Measurements from ENCODE around the gene SCN8A. TPM values are rescaled to one million over a fixed set of nuclear protein-coding genes. Genes with fewer than 3 reads are reported as not detected.

Gene SCN8A
- total and polyA plus RNA-seq, 7 donors, result 0.03 to 0.44 (median 0.08) TPM

- Histone ChIP-seq H3K4me1 (no peaks in the 10 kb centered on the region), H3K27ac (no peak overlapping the region), H3K36me3 (ENCODE audit: insufficient read depth in 1 of 2, low read depth in 1 of 2) (no peaks in the 10 kb centered on the region), H3K9me3 (no peaks in the 10 kb centered on the region), H3K4me3 (no peak overlapping the region), H3K27me3 (ENCODE audit: insufficient read depth in 3 of 3, low read length in 2 of 3) (no peaks in the 10 kb centered on the region)
- intact Hi-C loops (cut with DNase I), result no loop called here
- TF ChIP-seq CTCF (IDR thresholded peaks at IDR 0.05), result no peak
- 94 to 96% (median 95%) methylated on average over 1 of the region's 1 CpG for WGBS, 3 donors
- no peak for DNase-seq
- ATAC-seq, result no peak
Observed at GRCh38 chr12:51669996-51670395, 79.0 kb downstream of the SCN8A start.

GRCh38 chr12:51672334-51672733 is 81.3 kb downstream of the SCN8A start:
- intact Hi-C loops (cut with DNase I), result no loop called here
- no peak for TF ChIP-seq CTCF (IDR thresholded peaks at IDR 0.05)
- Histone ChIP-seq H3K27me3 (ENCODE audit: insufficient read depth in 3 of 3, low read length in 2 of 3) (no peaks in the 10 kb centered on the region), H3K36me3 (ENCODE audit: insufficient read depth in 1 of 2, low read depth in 1 of 2) (no peaks in the 10 kb centered on the region), H3K27ac (no peak overlapping the region), H3K4me1 (no peaks in the 10 kb centered on the region), H3K4me3 (no peak overlapping the region), H3K9me3 (no peaks in the 10 kb centered on the region)
- 15 to 45% (median 33%) methylated on average over 1 of the region's 1 CpG for WGBS, 3 donors
- ATAC-seq (no peak), DNase-seq (no peak)

GRCh38 chr12:51675071-51675803 is 84.2 kb downstream of the SCN8A start:
- ATAC-seq, result no peak
- Histone ChIP-seq H3K36me3 (ENCODE audit: insufficient read depth in 1 of 2, low read depth in 1 of 2) (no peaks in the 10 kb centered on the region), H3K4me1 (no peaks in the 10 kb centered on the region), H3K27me3 (ENCODE audit: insufficient read depth in 3 of 3, low read length in 2 of 3) (no peaks in the 10 kb centered on the region), H3K27ac (no peak overlapping the region), H3K4me3 (no peak overlapping the region), H3K9me3 (no peaks in the 10 kb centered on the region)
- DNase-seq, result no peak
- 55 to 57% (median 56%) methylated on average over 9 of the region's 9 CpGs for WGBS, 3 donors
- intact Hi-C loops (cut with DNase I), result no loop called here
- no peak for TF ChIP-seq CTCF (IDR thresholded peaks at IDR 0.05)

GRCh38 chr12:51676875-51677274 is 85.8 kb downstream of the SCN8A start:
- Histone ChIP-seq H3K4me3 (no peak overlapping the region), H3K27me3 (ENCODE audit: insufficient read depth in 3 of 3, low read length in 2 of 3) (no peaks in the 10 kb centered on the region), H3K27ac (no peak overlapping the region), H3K9me3 (no peaks in the 10 kb centered on the region), H3K4me1 (no peaks in the 10 kb centered on the region), H3K36me3 (ENCODE audit: insufficient read depth in 1 of 2, low read depth in 1 of 2) (no peaks in the 10 kb centered on the region)
- WGBS, 3 donors, result 82 to 85% (median 82%) methylated on average over 2 of the region's 2 CpGs
- DNase-seq (no peak), ATAC-seq (no peak)
- no peak for TF ChIP-seq CTCF (IDR thresholded peaks at IDR 0.05)
- intact Hi-C loops (cut with DNase I), result no loop called here

Measured in psoas muscle (tissue), 8 donors.